ENCODE data around the gene PFN4.

The PFN4 gene

DNA sequence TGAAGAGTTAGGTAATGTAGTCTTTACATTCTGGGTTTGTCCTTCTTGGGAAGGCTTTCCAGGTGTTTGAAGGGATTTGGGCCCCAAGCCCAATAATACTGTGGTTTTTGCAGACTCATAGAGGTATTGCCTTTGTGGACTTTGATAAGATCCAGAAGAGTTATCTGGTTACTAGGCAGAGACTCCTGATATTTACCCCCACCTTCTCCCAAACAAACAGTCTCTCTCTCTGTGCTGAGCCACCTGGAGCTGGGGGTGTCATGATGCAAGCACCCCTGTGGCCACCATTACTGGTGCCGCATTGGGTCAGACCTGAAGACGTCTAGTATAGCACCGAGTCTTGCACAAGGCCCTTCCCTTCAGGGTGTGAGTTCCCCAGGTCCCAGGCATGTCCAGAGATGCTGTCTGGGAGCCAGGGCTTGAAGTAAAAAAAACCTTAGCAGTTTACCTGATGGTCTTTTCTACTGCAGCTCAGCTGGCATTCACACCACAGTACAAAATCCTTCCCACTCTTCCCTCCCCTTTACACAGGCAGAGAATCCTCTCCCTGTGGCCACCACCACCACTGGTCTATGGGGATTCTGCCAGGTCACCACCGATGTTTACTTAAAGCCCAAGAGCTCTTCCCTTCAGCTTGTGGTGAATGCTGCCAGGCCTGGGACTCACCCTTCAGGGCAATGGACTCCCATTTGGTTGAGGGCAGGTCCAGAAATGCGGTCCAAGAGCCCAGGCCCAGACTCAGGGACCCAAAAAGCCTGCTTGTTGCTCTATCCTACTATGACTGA is 29.5 kb upstream of the PFN4 start:
- TF ChIP-seq EGR1 (IDR thresholded peaks at IDR 0.05) (no peak), ZBTB7A (IDR thresholded peaks at IDR 0.05; ENCODE audit: low read depth) (no peak), FOXM1 (IDR thresholded peaks at IDR 0.05; ENCODE audit: borderline replicate concordance, low read depth) (no peak), CREB1 (IDR thresholded peaks at IDR 0.05; ENCODE audit: low read depth) (no peak), EP300 (IDR thresholded peaks at IDR 0.05; ENCODE audit: borderline replicate concordance) (no peak)

DNA sequence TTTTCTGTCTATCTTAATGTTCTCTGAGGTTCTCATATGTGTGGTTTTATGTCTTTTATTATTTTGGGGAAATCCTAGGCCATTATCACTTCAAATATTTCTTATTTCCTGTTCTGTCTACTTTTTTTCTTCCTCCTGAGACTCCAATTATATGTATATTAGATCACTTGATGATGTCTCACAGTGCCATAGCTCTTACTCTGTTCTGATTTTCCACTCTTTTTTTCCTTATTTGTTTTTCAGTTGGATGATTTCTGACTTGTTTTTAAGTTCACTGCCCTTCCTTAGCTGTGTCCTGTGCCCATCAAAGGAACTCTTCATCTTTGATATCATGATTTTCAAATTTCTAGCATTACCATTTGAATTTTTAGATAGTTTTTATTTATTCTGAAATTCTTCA is 24.2 kb upstream of the PFN4 start:
- TF ChIP-seq ZBTB7A (IDR thresholded peaks at IDR 0.05; ENCODE audit: low read depth), result no peak
- TF ChIP-seq FOXM1 (IDR thresholded peaks at IDR 0.05; ENCODE audit: borderline replicate concordance, low read depth), result no peak
- TF ChIP-seq TAF1 (IDR thresholded peaks at IDR 0.05; ENCODE audit: low read depth), result no peak
- no peak for TF ChIP-seq CREB1 (IDR thresholded peaks at IDR 0.05; ENCODE audit: low read depth)
- no peak for TF ChIP-seq YY1 (IDR thresholded peaks at IDR 0.05; ENCODE audit: low read depth)
- no peak for TF ChIP-seq CEBPB (IDR thresholded peaks at IDR 0.05)
- no peak for TF ChIP-seq EGR1 (IDR thresholded peaks at IDR 0.05)
- TF ChIP-seq EP300 (IDR thresholded peaks at IDR 0.05; ENCODE audit: borderline replicate concordance), result no peak
- TF ChIP-seq, protein P1, sequence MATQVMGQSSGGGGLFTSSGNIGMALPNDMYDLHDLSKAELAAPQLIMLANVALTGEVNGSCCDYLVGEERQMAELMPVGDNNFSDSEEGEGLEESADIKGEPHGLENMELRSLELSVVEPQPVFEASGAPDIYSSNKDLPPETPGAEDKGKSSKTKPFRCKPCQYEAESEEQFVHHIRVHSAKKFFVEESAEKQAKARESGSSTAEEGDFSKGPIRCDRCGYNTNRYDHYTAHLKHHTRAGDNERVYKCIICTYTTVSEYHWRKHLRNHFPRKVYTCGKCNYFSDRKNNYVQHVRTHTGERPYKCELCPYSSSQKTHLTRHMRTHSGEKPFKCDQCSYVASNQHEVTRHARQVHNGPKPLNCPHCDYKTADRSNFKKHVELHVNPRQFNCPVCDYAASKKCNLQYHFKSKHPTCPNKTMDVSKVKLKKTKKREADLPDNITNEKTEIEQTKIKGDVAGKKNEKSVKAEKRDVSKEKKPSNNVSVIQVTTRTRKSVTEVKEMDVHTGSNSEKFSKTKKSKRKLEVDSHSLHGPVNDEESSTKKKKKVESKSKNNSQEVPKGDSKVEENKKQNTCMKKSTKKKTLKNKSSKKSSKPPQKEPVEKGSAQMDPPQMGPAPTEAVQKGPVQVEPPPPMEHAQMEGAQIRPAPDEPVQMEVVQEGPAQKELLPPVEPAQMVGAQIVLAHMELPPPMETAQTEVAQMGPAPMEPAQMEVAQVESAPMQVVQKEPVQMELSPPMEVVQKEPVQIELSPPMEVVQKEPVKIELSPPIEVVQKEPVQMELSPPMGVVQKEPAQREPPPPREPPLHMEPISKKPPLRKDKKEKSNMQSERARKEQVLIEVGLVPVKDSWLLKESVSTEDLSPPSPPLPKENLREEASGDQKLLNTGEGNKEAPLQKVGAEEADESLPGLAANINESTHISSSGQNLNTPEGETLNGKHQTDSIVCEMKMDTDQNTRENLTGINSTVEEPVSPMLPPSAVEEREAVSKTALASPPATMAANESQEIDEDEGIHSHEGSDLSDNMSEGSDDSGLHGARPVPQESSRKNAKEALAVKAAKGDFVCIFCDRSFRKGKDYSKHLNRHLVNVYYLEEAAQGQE (IDR thresholded peaks at IDR 0.05; ENCODE audit: low read depth), result no peak
- TF ChIP-seq, protein P2, sequence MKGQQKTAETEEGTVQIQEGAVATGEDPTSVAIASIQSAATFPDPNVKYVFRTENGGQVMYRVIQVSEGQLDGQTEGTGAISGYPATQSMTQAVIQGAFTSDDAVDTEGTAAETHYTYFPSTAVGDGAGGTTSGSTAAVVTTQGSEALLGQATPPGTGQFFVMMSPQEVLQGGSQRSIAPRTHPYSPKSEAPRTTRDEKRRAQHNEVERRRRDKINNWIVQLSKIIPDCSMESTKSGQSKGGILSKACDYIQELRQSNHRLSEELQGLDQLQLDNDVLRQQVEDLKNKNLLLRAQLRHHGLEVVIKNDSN (IDR thresholded peaks at IDR 0.05), result no peak
- no peak for TF ChIP-seq NFIC (IDR thresholded peaks at IDR 0.05)
- TF ChIP-seq, protein P3, sequence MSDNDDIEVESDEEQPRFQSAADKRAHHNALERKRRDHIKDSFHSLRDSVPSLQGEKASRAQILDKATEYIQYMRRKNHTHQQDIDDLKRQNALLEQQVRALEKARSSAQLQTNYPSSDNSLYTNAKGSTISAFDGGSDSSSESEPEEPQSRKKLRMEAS (IDR thresholded peaks at IDR 0.05), result no peak
- no peak for TF ChIP-seq TEAD4 (IDR thresholded peaks at IDR 0.05)
- TF ChIP-seq RAD21 (IDR thresholded peaks at IDR 0.05; ENCODE audit: low read depth), result no peak
- TF ChIP-seq TCF12 (IDR thresholded peaks at IDR 0.05; ENCODE audit: low read depth), result no peak

DNA sequence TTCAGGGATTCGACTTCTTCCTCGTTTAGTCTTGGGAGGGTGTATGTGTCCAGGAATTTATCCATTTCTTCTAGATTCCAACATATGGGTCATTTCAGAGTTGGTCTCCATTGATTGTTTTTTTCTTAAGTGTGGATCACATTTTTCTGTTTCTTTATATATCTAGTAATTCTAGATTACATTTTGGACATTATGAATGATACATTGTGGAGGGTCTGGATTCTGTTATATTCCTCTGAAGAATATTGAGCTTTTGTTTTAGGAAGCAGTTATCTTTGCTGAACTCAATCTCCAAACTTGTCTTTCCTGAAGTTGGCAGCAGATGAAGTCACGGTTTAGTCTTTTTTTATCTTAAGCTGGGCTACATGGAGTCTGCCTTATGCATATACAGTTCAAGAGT is 9.4 kb upstream of the PFN4 start:
- no peak for TF ChIP-seq CEBPB (IDR thresholded peaks at IDR 0.05)
- no peak for TF ChIP-seq TAF1 (IDR thresholded peaks at IDR 0.05; ENCODE audit: low read depth)

DNA sequence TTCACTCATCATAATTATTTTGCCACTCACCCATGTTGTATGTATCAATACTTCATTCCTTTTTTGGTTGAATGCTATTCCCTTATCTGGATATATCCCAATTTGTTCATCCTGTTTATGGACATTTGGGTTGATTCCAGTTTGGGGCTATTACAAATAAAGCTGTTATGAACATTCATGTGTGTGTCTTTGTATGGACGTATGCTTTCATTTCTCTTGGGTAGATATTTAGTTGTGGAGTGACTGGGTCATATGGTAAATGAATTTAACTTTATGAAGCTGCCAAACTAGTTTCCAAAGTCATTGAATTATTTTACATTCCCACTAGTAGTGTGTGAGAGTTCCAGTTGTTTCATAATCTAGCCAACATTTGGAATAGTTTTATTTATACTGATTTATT is 2.8 kb upstream of the PFN4 start:
- TF ChIP-seq TEAD4 (IDR thresholded peaks at IDR 0.05), result no peak
- no peak for TF ChIP-seq ZBTB7A (IDR thresholded peaks at IDR 0.05; ENCODE audit: low read depth)
- no peak for TF ChIP-seq CREB1 (IDR thresholded peaks at IDR 0.05; ENCODE audit: low read depth)
- no peak for TF ChIP-seq TAF1 (IDR thresholded peaks at IDR 0.05; ENCODE audit: low read depth)
- TF ChIP-seq EP300 (IDR thresholded peaks at IDR 0.05; ENCODE audit: borderline replicate concordance), result no peak
- TF ChIP-seq, protein P3 (IDR thresholded peaks at IDR 0.05), result no peak
- TF ChIP-seq EGR1 (IDR thresholded peaks at IDR 0.05), result no peak
- no peak for TF ChIP-seq FOXM1 (IDR thresholded peaks at IDR 0.05; ENCODE audit: borderline replicate concordance, low read depth)
- TF ChIP-seq, protein P1 (IDR thresholded peaks at IDR 0.05; ENCODE audit: low read depth), result no peak
- no peak for TF ChIP-seq YY1 (IDR thresholded peaks at IDR 0.05; ENCODE audit: low read depth)
- no peak for TF ChIP-seq CEBPB (IDR thresholded peaks at IDR 0.05)
- TF ChIP-seq, protein P2 (IDR thresholded peaks at IDR 0.05), result no peak
- TF ChIP-seq NFIC (IDR thresholded peaks at IDR 0.05), result no peak
- TF ChIP-seq TCF12 (IDR thresholded peaks at IDR 0.05; ENCODE audit: low read depth), result no peak
- no peak for TF ChIP-seq RAD21 (IDR thresholded peaks at IDR 0.05; ENCODE audit: low read depth)

DNA sequence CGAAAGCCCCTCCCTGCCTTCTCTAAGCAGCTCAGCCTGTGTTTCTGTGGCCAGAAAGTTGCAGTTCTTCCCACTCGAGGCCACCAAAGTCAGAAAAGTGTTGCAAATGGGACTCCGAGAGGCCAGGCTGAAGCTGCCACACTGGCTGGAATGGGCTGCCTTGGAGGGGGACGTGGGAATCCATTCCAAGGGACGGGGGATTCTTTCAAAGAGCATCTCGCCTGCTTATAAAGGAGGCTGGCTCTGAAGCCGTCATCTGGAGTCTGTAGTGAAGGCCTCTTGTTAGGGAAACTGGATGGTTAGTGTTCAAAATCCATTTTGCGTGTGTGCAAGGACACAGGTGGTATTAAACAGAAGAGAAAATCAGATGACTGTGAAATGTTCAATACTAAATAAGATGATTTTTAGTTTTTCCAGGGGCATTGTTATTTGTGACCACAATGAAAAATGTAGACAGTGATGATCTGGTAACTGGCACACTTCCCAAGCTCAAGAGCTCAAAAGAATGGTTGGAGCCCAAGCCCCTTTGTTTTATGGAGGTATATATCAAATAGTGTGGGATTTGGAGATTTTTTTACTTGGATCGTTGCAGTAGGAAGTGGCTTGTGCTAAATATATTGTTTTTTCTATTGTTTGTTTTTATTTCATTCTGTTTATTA is 917 bp upstream of the PFN4 start:
- no peak for TF ChIP-seq TAF1 (IDR thresholded peaks at IDR 0.05; ENCODE audit: low read depth)
- no peak for TF ChIP-seq YY1 (IDR thresholded peaks at IDR 0.05; ENCODE audit: low read depth)
- TF ChIP-seq EGR1 (IDR thresholded peaks at IDR 0.05), result no peak
- TF ChIP-seq, protein P2 (IDR thresholded peaks at IDR 0.05), result no peak
- no peak for TF ChIP-seq NFIC (IDR thresholded peaks at IDR 0.05)
- TF ChIP-seq, protein P1 (IDR thresholded peaks at IDR 0.05; ENCODE audit: low read depth), result no peak
- no peak for TF ChIP-seq FOXM1 (IDR thresholded peaks at IDR 0.05; ENCODE audit: borderline replicate concordance, low read depth)
- TF ChIP-seq TEAD4 (IDR thresholded peaks at IDR 0.05), result no peak
- no peak for TF ChIP-seq EP300 (IDR thresholded peaks at IDR 0.05; ENCODE audit: borderline replicate concordance)
- TF ChIP-seq, protein P3 (IDR thresholded peaks at IDR 0.05), result no peak
- TF ChIP-seq ZBTB7A (IDR thresholded peaks at IDR 0.05; ENCODE audit: low read depth), result no peak

All from Ishikawa (cell line).